ENCODE results near the gene CIROP.

- TF ChIP-seq CTCF (IDR thresholded peaks at IDR 0.05) (no peak), POLR2A (IDR thresholded peaks at IDR 0.05) (no peak)
These were observed 11.7 kb downstream of the CIROP start for GRCh38 chr14:23093104-23093503.

All from heart left ventricle (tissue), 13 donors.